Measurements from ENCODE around the gene DGCR2.
"Not testable (repeated sequence)": the region's sequence is repeated elsewhere in the genome, so short reads cannot be mapped to it uniquely, and the experiment has no call there.

DGCR2 gene

DNA sequence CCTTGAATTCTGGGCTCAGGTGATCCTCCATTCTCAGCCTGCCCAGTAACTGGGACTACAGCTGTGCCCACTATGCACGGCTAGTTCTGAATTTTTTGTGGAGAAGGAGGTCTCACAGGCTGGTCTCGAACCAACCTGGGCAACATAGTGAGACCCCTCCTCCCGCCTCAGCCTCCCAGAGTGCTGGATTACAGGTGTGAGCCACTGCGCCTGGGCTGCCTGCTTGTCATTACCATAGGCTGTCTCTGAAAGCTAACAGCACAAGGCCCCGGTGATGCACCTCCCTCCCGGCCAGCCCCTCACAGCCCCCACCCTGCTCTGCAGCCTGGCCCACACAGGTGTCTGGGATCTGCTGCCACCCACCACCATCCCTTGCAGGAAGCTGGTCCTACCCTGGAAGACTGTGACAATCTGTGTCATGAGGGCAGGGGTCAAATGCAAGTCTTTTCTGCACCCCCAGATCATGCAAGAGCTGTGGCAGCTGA, 82.4 kb downstream of the DGCR2 start:
- ATAC-seq = no peak

DNA sequence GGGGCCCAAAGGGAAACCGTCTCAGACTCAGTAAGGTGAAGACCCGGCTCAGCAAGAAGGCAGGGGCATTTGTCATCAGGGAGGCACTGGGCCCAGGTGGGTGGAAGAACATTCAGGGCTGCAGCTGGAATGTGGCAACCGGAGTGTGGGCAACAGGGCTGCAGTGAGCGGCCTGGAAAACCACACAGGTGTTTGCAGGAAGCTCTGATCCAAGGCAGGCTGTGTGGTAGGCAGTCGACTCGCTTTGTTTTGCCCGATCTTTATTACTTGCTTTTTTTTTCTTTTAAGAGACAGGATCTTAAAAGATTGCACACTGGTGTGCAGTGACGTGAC, 82.8 kb downstream of the DGCR2 start:
- ATAC-seq = no peak

DNA sequence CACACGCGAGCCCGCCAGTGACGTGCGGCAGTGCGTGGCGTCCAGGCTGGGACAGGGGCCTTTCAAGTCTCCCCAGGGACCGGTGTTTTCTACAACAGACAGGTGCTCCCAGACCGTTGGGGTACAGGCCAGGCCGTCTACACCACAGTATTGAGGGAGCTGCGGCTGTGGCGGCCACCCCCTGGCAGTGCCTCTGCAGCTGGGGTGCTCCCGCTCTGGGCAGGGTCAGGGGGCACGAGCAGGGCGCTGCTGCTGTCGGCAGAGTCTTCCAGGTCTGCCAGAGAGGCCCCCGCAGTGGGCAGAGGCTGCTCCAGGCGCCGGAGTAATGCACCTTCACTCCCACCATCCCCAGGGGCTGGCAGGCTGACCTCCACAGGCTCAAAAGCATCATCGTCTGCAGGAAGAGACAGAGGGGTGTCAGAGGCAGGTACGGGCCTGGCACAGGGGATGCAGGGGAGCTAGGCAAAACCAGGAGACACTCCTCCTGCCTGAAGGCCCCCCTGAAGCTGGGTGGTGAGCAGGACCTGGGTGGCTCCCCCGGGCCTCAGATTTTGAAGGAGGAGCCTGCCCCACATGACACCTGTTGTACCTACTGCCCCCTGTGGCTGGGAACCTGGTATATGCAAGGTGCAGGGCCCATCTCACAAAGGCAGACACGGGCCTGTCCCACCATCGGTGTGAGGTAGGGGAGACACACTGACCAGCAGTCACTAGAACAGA, 83.3 kb downstream of the DGCR2 start:
- no peak for ATAC-seq

DNA sequence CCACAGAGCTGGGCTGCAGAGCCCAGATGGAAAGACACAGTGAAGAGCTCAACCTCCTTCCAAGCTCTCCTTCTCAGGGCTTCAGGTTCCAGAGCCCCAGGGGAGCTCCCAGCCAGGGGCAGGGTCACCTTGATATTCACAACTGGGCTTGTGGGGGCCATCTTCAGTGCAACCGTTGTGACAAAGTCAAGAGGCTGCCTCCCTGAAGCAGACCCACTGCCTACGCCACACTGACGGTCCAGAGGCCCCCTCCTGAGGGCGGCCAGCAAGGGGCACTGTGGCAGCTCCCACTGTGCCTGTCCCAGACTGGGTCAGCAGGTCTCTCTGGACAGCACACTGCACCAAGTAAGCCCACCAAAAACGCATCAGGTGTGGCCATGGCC, 84.1 kb downstream of the DGCR2 start:
- no peak for ATAC-seq

DNA sequence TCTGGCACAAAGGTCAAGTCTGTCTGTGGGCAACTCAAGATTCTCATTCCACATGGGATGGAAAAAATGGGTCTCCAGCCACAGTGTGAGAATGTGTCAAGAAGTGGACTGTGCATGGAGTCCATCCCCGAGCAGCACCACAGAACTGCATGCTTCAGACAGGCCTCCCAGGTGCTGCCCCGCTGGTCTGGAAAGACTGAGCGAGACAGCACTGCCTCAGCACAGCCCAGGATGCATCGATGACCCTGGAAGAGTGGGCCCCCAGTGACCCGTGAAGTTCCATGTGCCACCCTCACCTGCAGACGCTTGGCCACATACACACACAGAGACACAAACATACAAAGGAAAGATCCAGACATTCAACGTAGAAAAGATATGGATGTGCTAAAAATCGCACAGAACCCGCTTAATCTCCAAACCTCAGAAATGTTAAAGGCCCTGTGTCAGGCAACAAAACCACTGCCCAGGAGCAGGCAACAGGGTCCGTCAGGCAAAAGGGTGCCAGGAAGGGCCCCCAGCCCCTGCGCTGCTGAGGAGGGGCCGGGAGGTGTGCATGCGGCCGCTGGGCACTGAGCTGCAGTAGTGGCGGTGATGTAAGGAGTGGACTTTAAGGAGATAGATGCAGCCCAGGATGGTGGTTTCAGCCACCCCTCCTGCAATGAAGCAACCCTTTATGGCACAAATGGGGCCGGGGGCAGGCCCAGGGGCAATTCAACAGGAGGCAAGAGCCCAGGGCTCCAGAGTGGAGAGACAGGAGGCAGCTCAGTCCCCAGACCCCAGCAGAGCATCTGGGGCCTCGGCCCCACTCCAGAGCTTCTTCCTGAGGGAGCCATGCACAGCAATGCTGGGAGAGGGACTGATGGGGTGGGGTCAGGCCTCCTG, 84.7 kb downstream of the DGCR2 start:
- no peak for ATAC-seq

DNA sequence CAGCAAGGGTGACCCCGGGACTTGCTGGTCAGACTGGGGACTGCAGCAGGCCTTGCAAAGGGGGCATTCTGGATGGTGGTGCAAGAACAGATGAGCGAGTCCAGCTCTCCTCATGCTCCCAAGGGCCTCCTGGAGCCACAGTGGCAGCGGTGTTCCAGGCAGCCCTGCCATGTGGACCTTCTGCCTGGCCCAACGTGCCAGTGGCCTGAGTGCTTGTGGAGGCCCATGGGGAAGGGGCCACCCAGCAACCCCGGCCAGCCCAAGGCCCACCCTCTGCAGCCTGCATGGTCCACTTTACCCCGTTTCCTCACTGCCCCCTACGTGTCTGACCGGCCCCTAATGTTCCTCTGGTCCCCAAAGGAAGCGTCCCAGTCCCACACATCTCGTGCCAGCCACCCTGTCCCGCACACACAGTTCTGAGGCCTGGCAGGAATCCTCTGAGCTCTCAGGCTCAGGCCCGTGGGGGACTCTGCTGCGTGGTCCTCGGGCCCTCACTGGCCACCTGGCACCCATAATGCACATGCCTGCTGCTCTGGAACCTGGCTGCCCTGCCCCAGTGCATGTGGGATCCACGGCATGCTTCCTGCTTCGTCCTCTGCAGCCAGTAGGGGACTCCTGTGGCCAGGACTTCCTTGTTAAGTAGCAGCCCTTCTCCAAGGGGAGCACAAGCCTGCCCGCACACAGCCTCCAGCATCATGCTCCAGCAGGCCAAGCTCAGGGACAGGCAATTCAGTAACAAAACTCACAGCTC, 85.5 kb downstream of the DGCR2 start:
- ATAC-seq = no peak

DNA sequence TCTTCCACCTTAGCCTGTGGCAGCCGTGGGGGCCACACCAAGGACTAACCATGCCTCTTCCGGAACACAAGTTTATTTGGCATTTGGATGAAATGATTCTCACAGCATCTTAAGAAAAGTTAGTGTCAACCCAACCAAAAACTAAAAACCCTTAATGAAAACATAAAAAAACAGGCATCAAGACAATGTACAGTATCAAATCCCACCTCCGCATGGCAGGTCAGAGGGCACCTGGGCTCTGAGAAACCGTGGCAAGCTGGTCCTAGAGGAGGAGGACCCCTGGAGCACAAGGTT, 86.0 kb downstream of the DGCR2 start:
- ATAC-seq = no peak

DNA sequence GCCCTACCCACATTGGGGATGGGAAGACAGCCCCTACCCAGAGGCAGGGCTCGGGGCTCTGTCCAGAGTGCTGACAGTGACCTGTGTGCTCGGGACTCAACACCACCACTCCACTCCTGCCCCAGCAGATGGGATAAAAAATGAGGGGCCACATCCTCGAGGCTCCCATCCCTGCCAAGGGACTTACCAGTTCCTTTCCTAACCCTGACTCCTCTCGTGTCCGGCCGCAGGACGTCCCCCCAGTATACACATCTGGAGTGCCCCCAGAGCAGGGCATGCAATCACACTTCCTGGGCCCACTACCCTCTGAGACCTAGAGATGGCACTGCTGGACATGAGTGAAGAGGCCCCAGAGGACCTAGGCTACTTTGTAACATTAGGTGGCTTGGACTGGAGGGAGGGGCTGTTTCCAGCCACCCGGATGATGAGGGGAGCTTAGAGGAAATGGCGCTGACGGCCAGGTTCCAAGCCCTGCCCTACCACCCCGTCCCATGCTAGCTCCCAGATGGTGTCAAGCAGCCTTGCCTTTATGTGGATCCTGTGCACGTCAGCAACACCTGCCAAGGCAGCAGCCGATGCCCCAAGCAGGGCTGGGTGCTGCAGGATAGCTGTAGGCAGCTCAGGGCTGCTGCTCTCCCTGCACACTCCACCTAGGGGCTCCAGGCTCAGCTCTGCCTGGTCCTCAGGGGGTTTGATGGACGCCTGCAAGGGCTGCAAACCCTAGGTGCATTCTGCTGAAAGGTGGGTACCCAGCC, 86.6 kb downstream of the DGCR2 start:
- no peak for ATAC-seq

DNA sequence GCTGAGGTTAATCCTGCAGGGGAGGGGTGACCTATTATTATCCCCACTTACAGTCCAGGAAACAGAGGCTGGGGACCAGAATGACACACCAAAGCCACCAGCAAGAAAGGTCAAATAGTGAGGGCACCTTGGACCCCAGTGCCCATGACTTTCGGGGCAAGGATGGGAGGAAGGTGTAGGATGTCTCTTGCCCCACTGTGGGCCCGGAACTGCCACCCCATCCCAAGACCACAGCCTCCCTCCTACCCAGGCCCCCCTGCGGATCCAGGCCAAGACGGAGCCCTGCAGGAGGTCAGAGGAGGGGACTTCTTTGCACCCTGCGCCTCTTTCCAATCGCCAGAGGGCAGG, 87.1 kb downstream of the DGCR2 start:
- not testable (repeated sequence) for ATAC-seq

DNA sequence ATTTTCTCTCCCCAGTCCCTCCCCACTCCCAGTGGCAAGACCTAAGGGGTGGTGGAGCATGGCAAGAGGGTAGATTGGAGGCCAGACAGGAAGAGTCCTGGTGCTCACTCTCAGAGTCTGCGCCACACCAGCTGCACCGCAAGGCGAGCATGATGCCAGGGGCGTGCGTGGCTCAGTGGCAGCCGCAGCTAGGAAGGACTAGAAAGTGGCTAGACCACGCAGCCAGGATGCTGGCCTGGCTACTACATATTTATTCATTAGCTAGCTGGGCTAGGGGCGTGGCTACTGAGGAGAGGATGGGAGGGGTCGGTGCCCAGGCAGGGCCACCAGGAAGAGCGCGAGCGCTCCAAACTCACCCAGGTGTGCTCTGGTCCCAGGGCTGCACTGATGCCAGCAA, 87.5 kb downstream of the DGCR2 start:
- not testable (repeated sequence) for ATAC-seq

DNA sequence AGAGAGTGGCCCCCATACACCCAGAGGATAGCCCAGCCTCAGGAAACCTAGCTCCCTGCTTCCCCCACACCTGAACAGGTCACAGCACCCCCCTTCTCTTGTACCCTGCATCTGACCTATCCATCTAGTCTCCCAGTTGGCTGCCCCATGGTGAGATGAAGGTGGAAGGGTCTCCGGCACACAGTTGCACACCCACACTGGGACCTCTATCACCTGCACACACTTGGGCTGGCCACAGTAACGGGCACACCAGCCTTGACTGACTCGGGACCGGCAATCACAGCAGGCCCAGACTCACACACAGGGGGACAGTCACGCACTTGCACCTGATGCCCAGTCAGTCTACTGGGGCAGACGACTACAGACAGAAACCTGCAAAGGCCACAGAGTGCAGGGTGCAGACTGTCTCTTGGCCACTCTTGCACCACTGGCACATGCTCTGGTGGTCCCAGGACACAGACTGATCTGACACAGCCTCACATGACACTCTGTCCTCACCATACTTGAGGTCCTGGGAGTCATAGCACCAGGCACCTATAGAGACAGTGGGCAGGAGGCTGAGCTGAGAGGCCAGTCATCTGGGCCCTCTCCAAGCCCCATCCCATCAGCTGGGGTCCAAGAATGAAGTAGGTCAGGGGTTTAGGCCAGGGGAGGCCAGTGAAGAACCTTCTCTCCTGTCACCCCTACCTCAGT, 88.0 kb downstream of the DGCR2 start:
- ATAC-seq = not testable (repeated sequence)

DNA sequence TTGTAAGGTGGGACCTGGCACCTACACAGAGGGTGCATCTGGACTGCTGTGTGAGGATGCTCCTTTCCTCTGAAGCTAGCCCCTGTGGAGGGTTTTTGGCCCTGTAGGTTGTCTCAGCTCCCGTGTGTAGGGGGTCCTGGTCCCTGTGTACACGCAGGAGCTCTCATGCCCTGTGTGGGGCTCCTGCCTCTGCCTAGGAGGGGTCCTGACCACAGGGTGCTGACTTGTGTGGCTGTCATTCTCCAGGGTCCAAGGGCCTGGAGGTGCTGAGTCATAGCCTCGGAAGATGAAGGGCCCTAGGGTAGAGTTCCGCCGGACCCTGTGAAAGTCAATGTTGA, 88.7 kb downstream of the DGCR2 start:
- ATAC-seq = not testable (repeated sequence)

DNA sequence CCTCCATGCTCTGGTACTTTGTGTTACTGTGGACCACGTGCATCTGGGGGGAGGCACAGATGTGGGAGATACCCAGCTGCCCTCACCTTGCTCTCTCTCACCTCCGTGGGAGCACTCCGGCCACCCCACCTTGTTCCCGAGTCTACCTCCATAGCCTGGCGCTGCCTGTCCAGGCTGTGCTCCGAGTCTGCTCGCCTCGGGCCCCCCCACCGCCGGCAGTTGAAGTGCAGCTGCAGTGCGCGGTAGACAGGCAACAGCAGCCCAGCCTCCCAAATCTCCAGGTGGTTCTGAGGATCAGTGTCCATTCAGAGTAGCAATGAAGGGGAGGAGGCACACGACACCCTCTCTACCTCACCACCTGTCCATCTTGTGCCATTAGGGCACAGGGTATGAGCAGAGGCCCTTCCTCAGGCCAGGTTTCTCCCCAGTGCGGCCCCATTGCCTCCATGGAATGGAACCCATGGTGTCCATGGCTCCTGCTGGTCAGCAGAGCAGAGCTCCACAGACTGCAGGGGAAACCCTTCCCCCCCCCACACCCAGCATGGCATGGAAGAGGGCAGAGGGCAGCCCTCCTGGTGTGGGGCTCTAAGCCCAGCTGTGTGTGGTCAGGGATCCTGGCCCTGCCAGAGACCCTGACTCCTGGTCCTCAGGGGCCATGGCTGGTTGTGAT, 89.2 kb downstream of the DGCR2 start:
- not testable (repeated sequence) for ATAC-seq

DNA sequence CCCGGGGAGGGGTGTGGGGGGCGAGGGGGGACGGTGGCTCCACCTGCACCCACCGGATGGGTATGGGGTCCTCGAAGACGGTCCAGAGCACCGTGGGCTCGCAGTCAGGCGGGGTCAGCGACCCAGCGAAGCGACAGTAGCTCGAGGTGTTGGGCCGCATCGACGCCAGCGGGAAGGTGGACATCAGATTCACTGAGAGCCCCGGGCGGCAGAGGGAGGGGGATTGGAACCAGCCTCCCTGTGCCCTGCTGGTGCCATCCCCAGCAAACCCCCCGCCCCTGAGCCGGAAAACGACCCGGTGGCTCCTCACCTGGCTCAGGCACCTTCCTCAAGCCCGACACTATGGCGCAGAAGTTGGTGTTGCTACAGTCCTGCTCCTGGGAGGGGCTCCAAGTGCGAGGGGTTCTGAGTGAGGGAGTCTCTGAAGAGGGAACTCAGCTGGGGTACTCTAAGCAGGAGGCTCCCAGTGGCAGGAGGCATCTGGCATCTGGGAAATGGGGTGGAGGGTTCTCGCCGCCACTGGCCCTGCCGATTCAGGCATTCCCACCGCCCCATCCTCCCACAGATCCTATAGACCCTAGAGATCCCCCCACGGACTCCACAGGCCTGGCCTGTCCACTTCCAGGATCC, 89.9 kb downstream of the DGCR2 start:
- ATAC-seq = not testable (repeated sequence)

DNA sequence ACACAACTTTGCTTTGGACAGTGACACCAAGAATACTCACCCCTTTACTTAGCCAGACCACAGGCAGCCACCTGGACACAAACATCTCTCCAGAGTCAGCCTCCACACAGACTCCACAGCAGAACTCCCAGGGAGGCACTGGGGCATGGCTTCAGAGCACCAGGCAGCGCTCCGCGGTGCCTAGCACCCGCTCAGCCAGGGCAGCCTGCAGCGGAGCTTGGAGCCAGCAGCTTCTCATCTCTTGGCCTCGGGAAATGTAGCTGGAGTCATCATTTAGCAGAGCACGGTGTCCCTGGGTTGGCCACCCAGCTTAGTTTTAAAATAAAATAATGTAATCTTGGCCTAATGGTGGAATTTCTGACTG, 91.3 kb downstream of the DGCR2 start:
- ATAC-seq = not testable (repeated sequence)

DNA sequence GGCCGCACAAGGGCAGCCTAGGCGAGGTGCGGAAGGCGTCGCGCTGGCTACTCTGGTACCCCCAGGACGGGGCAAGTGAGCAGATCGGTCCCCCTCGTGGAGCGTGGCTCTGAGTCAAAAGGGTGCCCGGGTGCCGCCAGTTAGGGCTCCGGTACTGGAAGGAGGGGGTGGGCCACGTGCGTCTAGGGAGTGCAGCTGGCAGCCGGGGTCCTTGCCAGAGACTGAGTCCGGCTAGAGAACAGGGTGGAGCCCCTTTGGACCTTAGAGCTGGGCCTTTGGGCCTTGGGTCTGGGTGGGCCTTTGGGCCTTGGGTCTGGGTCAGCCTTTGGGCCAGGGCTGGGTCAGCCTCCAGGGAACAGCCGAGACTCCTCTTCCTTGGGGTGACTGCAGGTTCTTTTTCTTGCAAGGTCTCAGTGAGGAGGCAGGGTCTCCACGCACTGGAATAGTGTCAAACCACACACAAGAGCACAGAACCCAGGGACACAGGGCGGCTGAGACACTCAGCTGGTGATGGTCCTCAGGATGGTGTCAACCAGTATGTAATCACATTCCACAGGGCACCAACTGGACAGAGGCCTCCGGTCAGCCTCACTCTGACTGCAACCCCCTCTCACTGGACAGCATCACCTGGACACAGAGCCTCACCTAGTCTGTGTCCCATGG, 91.9 kb downstream of the DGCR2 start:
- not testable (repeated sequence) for ATAC-seq

DNA sequence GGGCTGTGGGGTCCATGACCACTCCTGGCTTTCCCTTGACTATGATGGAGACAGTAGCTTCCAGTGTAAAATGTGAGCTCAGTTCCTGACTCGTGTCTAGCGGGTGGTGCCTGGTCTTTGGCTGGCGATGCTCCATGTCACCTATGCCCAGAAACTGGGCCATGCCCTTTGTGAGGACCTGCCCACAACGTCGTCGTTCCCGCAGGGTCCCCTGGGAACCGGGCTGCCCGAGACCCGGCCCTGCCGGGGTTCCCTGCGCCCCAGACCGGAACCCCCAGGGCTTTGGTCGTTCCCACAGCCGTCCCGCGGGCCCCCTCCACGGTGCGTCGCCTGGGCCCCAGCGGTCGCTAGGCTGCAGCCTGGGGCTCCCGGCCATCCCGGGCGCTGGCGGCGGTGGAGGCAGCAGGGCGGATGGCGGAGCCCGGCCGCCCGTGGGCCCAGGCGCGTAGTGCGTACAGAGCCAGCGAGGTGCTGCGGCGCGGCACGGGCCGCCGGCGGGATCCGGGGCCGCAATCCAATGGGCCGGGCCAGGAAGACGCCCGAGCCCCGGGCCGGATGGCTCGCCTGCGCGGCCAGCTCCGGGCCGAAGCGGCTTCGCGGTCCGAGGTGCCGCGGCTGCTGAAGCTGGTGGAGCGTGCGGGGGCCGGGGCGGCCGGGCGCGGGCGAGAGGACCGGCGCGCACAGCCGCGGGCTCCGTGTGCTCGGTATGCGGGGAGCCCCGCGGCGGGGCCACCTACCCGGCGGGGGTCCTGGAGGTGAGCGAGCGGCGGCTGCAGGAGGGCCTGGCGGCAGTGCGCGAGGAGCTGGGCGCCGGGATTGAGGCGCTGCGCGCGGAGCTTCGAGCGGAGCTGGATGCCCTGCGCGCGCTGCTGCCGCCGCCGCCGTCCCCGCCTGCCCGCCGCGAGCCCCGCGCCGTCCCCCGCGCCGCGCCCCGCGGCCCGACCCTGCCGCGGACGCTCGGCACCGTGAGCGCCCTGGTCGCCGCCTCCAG, 92.8 kb downstream of the DGCR2 start:
- ATAC-seq = not testable (repeated sequence)

DNA sequence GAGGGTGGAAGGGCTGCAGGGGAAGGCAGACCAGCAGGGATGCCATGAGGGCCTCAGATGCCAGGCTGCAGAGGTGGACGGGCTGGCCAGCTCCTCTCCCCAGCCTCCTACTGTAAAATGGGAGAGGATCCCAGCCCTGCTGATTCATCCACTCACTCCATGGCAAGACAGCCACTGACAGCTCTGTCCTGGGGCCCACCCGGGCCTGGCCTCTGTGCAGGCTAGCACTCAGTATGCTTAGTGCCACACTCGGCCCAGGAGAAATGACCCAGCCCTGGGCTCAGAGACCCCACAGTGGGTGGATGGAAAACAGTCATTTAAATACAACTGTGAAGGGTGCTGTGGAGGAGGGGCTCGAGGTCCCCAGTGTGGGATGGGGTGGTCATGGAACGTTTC, 94.2 kb downstream of the DGCR2 start:
- ATAC-seq = not testable (repeated sequence)

DNA sequence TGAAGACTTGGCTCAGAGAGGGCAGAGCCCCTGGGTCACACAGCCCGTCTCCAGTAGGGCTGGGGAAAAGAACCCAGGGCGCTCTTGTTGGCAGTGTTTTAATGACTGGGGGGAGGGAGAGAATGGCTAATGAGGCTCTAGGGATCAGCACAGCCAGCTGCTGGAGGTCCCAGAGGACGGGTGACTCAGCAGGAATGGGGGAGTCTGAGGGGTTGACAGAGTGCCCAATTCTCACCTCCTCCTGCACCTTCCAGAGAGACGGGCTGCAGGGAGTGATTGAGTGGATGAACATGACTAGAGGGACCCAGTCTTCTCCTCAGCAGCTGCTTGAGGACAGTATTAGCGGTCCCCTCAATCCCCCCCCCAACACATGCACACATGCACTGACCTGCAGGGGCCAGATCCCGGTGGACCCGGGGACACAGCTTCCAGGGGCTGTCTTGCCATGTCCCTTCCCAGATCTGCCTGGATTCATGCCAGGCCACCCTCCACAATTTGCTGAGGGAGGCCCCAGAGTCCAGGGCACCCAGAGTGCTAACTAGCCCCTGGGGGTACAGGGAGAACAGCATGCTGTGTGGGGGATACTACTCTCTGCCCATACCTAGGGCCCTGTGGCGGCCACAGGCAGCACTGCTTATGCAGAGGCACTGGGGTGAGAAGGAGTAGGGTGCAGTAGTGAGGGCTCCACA, 94.7 kb downstream of the DGCR2 start:
- not testable (repeated sequence) for ATAC-seq

All from activated CD4-positive, CD25-positive, alpha-beta regulatory T cell treated with anti-CD3 and anti-CD28 coated beads, Interleukin-2, amount 50 U/mL, for 24 hours (primary cell).